Heart left ventricle (tissue), 13 donors: ENCODE data around the gene DNAJC25.

Experiments used
- CTCF ChIP-seq, 12 donors: fragments of 200-600 bp; sonication (generic) in 4 of 12; IDR thresholded peaks; one replicate each; pipeline versions ENCODE4 v1.5.0 to v1.8.0; 2018 to 2022; ENCODE audit warnings: antibody characterized with exemption in 12 of 12, mild to moderate bottlenecking in 5 of 12
- POLR2A ChIP-seq, 2 donors: fragments of 450-650 bp; IDR thresholded peaks; one replicate each; pipeline ENCODE4 v1.6.1; 2017; ENCODE audit warnings: antibody characterized with exemption in 2 of 2, mild to moderate bottlenecking in 2 of 2, moderate library complexity in 2 of 2
- donor health status: ischemic (EF 13 %, LVEDD 7.1; RV severe dilation, severe dysfunction).
- donor health status: DM: no; HTN: yes; CAD: no.
- donor health status: DM: no; HTN: no; CAD: no.
- donor health status: ischemic (EF 25% LVEDD 6.9; RV normal size, moderate dysfunction).
- donor health status: ischemic (EF 25% LVEDD 5.7; RV mildly dilated, moderate dysfunction).
- donor health status: ischemic (EF 35%, LVEDD 5.7; RV mildly dilated, moderate dysfunction).
- donor health status: nonischemic (EF 11% LVEDD 7.7; RV severe dilation, severe dysfunction).
- donor health status: DM: yes; HTN: yes; CAD: no.
- donor health status: PGD.
- donor health status: ischemic (EF 29% LVEDD 5.4; RV normal size, mild dysfunction).
- donor health status: nonischemic (EF 23%, LVEDD 6.1; RV moderate dilation, normal function).

- peak; percentile 40 to 73 (median 62) for TF ChIP-seq CTCF (IDR thresholded peaks at IDR 0.05)
- no peak for TF ChIP-seq POLR2A (IDR thresholded peaks at IDR 0.05)
These were observed 33.0 kb upstream of the DNAJC25 start for GRCh38 chr9:111597852-111598732.
